Measurements from ENCODE around the gene SEMA3A. TPM values are rescaled to one million over a fixed set of nuclear protein-coding genes. Genes with fewer than 3 reads are reported as not detected.

The SEMA3A gene
- total RNA-seq, 1 donor from 2014 or later: 1.9 TPM

DNA sequence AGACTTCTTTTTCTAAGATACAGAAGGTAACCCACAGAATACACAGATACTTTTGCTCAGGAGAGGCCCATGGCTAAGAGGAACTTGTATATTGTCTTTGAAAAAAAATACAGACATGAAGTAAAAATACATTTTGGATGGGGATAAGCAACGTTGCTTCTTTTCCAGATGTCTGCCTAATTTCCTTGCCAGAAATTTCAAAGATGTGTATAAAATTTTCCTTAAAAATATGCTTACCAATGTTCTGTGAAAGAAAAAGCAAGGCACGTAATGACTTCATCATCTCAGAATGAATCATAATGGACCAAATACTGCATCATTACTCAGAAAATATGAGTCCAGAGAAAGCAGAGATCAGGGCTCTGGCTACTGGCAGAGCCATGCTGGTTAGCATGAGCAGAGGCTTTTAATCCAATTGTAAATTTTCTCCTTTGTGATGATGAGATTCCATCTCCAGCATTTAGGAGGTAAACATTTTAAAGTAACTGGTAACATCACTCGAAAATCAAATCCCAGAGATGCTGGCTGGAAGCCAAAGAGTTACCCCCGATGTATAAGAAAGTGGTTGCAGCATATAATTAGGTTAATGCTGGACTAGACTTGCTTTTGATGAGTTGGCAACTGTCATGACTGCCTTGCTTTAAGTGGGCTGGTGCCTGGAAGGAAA lies 272.5 kb downstream of the SEMA3A start:
- no peaks in the 10 kb centered on the region for H3K36me3 ChIP-seq
- intact Hi-C loops (cut with micrococcal nuclease): no loop called here
- H3K27ac ChIP-seq (replicated peaks): no peak overlapping the region
- TF ChIP-seq, protein P1, sequence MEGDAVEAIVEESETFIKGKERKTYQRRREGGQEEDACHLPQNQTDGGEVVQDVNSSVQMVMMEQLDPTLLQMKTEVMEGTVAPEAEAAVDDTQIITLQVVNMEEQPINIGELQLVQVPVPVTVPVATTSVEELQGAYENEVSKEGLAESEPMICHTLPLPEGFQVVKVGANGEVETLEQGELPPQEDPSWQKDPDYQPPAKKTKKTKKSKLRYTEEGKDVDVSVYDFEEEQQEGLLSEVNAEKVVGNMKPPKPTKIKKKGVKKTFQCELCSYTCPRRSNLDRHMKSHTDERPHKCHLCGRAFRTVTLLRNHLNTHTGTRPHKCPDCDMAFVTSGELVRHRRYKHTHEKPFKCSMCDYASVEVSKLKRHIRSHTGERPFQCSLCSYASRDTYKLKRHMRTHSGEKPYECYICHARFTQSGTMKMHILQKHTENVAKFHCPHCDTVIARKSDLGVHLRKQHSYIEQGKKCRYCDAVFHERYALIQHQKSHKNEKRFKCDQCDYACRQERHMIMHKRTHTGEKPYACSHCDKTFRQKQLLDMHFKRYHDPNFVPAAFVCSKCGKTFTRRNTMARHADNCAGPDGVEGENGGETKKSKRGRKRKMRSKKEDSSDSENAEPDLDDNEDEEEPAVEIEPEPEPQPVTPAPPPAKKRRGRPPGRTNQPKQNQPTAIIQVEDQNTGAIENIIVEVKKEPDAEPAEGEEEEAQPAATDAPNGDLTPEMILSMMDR (IDR thresholded peaks at IDR 0.05; ENCODE audit: borderline replicate concordance): no peak
- H3K4me1 ChIP-seq: no peaks in the 10 kb centered on the region
- no peak for DNase-seq
- no peaks in the 10 kb centered on the region for H3K27me3 ChIP-seq (ENCODE audit: low read depth)
- H3K9me3 ChIP-seq (replicated peaks): no peaks in the 10 kb centered on the region
- H3K4me3 ChIP-seq: no peak overlapping the region

DNA sequence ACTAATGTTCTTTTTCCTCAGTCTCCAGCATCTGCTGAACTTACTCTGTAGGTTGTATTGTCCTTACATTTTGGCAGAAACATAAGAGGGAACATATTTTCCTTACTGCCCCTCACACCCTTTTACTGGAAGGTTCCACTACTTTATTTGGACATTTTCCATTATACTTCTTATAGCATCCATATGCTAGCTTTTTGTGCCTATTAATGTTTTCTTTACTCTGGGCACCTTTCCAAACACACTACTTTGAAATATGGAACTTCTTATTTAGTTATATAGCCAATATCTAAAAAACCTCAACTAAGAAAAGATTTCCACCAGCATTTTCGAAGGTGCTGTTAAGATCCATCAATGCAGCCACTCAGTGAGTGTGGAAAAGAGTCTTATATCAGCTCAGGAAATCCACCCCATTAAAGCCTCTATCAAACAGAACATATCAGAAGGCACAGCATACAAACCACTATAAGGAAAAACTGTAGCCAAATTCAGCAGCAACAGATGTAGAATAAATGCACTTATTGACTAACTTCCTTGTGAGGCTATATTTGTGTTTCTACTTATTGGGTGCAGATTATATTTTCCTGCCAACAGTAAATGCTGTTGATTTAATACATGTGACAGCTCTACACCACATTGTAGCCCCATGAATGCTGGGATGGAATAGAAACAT lies 273.2 kb downstream of the SEMA3A start:
- no peak overlapping the region for H3K27ac ChIP-seq (replicated peaks)
- intact Hi-C loops (cut with micrococcal nuclease): no loop called here
- no peak overlapping the region for H3K4me3 ChIP-seq
- H3K9me3 ChIP-seq (replicated peaks): no peaks in the 10 kb centered on the region
- no peaks in the 10 kb centered on the region for H3K36me3 ChIP-seq
- no peaks in the 10 kb centered on the region for H3K27me3 ChIP-seq (ENCODE audit: low read depth)
- DNase-seq: no peak
- no peaks in the 10 kb centered on the region for H3K4me1 ChIP-seq
- TF ChIP-seq, protein P1 (IDR thresholded peaks at IDR 0.05; ENCODE audit: borderline replicate concordance): no peak

DNA sequence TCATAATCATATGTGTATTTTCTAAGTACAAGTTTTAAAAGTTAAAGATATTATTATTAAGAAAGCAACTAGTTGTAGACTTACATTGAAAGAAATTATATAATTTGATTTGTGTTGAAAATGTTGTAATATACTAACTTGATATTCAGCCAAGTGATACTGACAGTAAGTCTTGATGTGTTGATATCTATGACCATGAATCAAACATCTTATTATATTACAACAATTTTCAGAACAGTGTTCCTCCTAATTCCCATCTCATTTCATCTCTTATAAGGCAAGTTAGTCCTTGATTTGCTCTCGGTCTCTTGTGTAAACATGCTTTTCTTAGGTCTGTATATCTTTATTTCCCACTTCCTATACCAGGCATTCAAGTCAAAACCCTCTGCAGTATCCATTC lies 276.4 kb downstream of the SEMA3A start:
- no peaks in the 10 kb centered on the region for H3K4me1 ChIP-seq
- no peak for DNase-seq
- H3K4me3 ChIP-seq: no peak overlapping the region
- intact Hi-C loops (cut with micrococcal nuclease): no loop called here
- peaks cover 2% of the 10 kb centered on the region for H3K9me3 ChIP-seq (replicated peaks)
- H3K27ac ChIP-seq (replicated peaks): no peak overlapping the region
- H3K36me3 ChIP-seq: no peaks in the 10 kb centered on the region
- TF ChIP-seq, protein P1 (IDR thresholded peaks at IDR 0.05; ENCODE audit: borderline replicate concordance): no peak
- H3K27me3 ChIP-seq (ENCODE audit: low read depth): no peaks in the 10 kb centered on the region

DNA sequence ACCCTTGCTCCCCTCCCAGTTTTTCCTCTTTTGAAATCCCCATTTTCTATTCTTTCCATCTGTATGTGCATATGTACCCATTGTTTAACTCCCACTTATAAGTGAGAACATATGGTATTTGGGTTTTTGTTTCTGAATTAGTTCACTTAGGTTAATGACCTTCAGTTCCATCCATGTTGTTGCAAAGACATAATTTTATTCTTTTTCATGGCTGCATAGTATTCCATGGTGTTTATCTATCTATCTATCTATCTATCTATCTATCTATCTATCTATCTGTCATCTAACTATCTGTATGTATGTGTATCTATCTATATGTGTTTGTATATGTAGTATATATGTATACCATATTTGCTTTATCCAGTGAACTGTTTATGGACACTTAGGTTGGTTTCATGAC lies 281.4 kb downstream of the SEMA3A start:
- intact Hi-C loops (cut with micrococcal nuclease): no loop called here
- Histone ChIP-seq H3K4me3 (no peak overlapping the region), H3K27me3 (ENCODE audit: low read depth) (no peaks in the 10 kb centered on the region), H3K4me1 (no peaks in the 10 kb centered on the region), H3K27ac (replicated peaks) (no peak overlapping the region), H3K36me3 (no peaks in the 10 kb centered on the region), H3K9me3 (replicated peaks) (peaks cover 5% of the 10 kb centered on the region)
- TF ChIP-seq, protein P1 (IDR thresholded peaks at IDR 0.05; ENCODE audit: borderline replicate concordance): no peak
- DNase-seq: no peak

DNA sequence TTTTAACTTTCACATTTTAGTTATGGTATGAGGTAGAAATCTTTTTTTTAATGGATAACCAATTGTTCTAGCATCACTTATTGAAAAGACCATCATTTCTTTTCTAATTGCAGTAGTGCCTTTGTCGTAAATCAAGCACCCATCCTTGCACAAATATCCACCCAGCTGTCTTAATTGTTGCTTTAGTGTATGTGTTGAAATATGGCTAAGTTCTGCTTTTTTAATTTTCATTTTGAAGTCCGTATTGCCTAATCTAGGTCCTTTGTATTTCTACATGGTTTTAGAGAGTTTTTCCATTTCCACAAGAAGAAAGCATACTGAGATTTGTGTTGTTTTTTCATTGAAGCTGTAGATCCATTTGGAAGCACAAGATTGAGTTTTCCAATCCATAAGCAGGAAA lies 286.1 kb downstream of the SEMA3A start:
- no peaks in the 10 kb centered on the region for H3K4me1 ChIP-seq
- no peaks in the 10 kb centered on the region for H3K36me3 ChIP-seq
- peaks cover 5% of the 10 kb centered on the region for H3K9me3 ChIP-seq (replicated peaks)
- no peak for DNase-seq
- intact Hi-C loops (cut with micrococcal nuclease): no loop called here
- H3K27me3 ChIP-seq (ENCODE audit: low read depth): no peaks in the 10 kb centered on the region
- TF ChIP-seq, protein P1 (IDR thresholded peaks at IDR 0.05; ENCODE audit: borderline replicate concordance): no peak
- no peak overlapping the region for H3K27ac ChIP-seq (replicated peaks)
- no peak overlapping the region for H3K4me3 ChIP-seq

Measured in left ventricle myocardium inferior (tissue), 1 donor.